Gastrocnemius medialis (tissue), 4 donors: Measurements from ENCODE around the gene SIK2. TPM values are rescaled to one million over a fixed set of nuclear protein-coding genes. Genes with fewer than 3 reads are reported as not detected.

ENCODE experiments used
- ATAC-seq, 2 donors: fragments of 150-250 bp; one replicate each; pipeline ENCODE4 v1.9.1; 2016
- DNase-seq, 2 donors: peaks; one replicate each; pipeline ENCODE4 v3.0.0-alpha.2; 2019
- H3K27ac ChIP-seq, 4 donors: fragments of 200-600 bp; sonication (generic); 1 replicate in 1 of 4; 2 replicates in 3 of 4; pipeline ENCODE4 v1.5.1; 2016 to 2018; ENCODE audit warnings: mild to moderate bottlenecking in 2 of 4, moderate library complexity in 1 of 4
- H3K27me3 ChIP-seq, 3 donors: fragments of 200-600 bp; sonication (generic) in 2 of 3; 1 replicate in 1 of 3; 2 replicates in 2 of 3; pipeline versions ENCODE4 v1.5.1 to v1.6.0; 2016 to 2019; ENCODE audit warnings: mild to moderate bottlenecking in 1 of 3, moderate library complexity in 1 of 3
- H3K36me3 ChIP-seq, 2 donors: fragments of 200-600 bp; sonication (generic) in 1 of 2; one replicate each; pipeline ENCODE4 v1.5.1; 2017 to 2018
- H3K4me1 ChIP-seq, 2 donors: fragments of 200-600 bp; sonication (generic) in 1 of 2; one replicate each; pipeline ENCODE4 v1.5.1; 2016 to 2017; ENCODE audit warnings: mild to moderate bottlenecking in 2 of 2
- H3K4me3 ChIP-seq, 4 donors: fragments of 200-600 bp; sonication (generic) in 3 of 4; 1 replicate in 1 of 4; 2 replicates in 3 of 4; pipeline ENCODE4 v1.5.1; 2016 to 2019; ENCODE audit warnings: mild to moderate bottlenecking in 2 of 4
- H3K9me3 ChIP-seq, 3 donors: fragments of 200-600 bp; sonication (generic) in 2 of 3; 1 replicate in 1 of 3; 2 replicates in 2 of 3; pipeline ENCODE4 v1.5.1; 2016 to 2019
- POLR2A ChIP-seq, 2 donors: fragments of 450-650 bp; IDR thresholded peaks; one replicate each; pipeline ENCODE4 v1.6.1; 2017; ENCODE audit warnings: antibody characterized with exemption in 2 of 2, mild to moderate bottlenecking in 2 of 2, moderate library complexity in 2 of 2
- in situ Hi-C, 4 donors: fragments of 200-750 bp; cut with MboI; loops; one replicate each; pipeline versions ENCODE4 v1.15.0 to v1.8.0; 2017; ENCODE audit warnings: low sequenced_read_pairs in 4 of 4
- intact Hi-C: fragments of 100-400 bp; cut with DNase I; formaldehyde crosslinking; loops from one replicate; pipeline ENCODE4 v1.15.1; 2023; ENCODE audit warnings: low total_unique reads
- total RNA-seq, 4 donors: library from RNA; depleted of rRNA; stranded (reverse); fragments of >200 nt; gene quantifications; one replicate each; pipeline versions ENCODE4 v1.1.0 to v1.2.3, GENCODE V29; 2016
- TF ChIP-seq, protein P1 (sequence below), 5 experiments: fragments of 450-650 bp in 3 of 5; fragments of 200-600 bp in 2 of 5; sonication (generic) in 2 of 5; IDR thresholded peaks in 4 of 5; conservative IDR thresholded peaks in 1 of 5; 1 replicate in 4 of 5; 2 replicates in 1 of 5; pipeline ENCODE4 v1.5.1; 2016 to 2019; ENCODE audit warnings: antibody characterized with exemption in 5 of 5, mild to moderate bottlenecking in 3 of 5, moderate library complexity in 3 of 5

The SIK2 gene
- total RNA-seq, 4 donors from 2014 or later, result 16.5 to 98.7 (median 43.8) TPM

- no peak for DNase-seq
- no peak overlapping the region for H3K27ac ChIP-seq
Observed at GRCh38 chr11:111688013-111688412, 85.8 kb downstream of the SIK2 start.

GRCh38 chr11:111691176-111691575 is 88.9 kb downstream of the SIK2 start:
- H3K9me3 ChIP-seq, result no peaks in the 10 kb centered on the region
- ATAC-seq, result no peak
- peaks cover 0 to 20% of the 10 kb centered on the region in 2 donors for H3K36me3 ChIP-seq
- no peaks in the 10 kb centered on the region for H3K27me3 ChIP-seq
- no peak for DNase-seq
- TF ChIP-seq, protein P1, sequence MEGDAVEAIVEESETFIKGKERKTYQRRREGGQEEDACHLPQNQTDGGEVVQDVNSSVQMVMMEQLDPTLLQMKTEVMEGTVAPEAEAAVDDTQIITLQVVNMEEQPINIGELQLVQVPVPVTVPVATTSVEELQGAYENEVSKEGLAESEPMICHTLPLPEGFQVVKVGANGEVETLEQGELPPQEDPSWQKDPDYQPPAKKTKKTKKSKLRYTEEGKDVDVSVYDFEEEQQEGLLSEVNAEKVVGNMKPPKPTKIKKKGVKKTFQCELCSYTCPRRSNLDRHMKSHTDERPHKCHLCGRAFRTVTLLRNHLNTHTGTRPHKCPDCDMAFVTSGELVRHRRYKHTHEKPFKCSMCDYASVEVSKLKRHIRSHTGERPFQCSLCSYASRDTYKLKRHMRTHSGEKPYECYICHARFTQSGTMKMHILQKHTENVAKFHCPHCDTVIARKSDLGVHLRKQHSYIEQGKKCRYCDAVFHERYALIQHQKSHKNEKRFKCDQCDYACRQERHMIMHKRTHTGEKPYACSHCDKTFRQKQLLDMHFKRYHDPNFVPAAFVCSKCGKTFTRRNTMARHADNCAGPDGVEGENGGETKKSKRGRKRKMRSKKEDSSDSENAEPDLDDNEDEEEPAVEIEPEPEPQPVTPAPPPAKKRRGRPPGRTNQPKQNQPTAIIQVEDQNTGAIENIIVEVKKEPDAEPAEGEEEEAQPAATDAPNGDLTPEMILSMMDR (IDR thresholded peaks at IDR 0.05 in 4 of 5, conservative IDR thresholded peaks at IDR 0.05 in 1 of 5), result no peak
- TF ChIP-seq POLR2A (IDR thresholded peaks at IDR 0.05), result no peak
- intact Hi-C loops, result no loop called here
- H3K4me1 ChIP-seq, result peaks cover 22 to 24% of the 10 kb centered on the region in 2 donors
- H3K27ac ChIP-seq, result peak overlapping the region in 3 of 4 donors; percentile 18 to 81 (median 22)
- in situ Hi-C loops, result no loop called here
- H3K4me3 ChIP-seq, result no peak overlapping the region

More at GRCh38 chr11:111688013-111688412, 85.8 kb downstream of the SIK2 start:
- ATAC-seq, result no peak
- H3K36me3 ChIP-seq, result peaks cover 0 to 20% of the 10 kb centered on the region in 2 donors
- no peaks in the 10 kb centered on the region for H3K9me3 ChIP-seq
- in situ Hi-C loops, result no loop called here
- no peaks in the 10 kb centered on the region for H3K27me3 ChIP-seq
- H3K4me3 ChIP-seq, result no peak overlapping the region
- intact Hi-C loops, result no loop called here
- H3K4me1 ChIP-seq, result no peaks in the 10 kb centered on the region
- TF ChIP-seq POLR2A (IDR thresholded peaks at IDR 0.05), result no peak
- TF ChIP-seq, protein P1 (IDR thresholded peaks at IDR 0.05 in 4 of 5, conservative IDR thresholded peaks at IDR 0.05 in 1 of 5), result no peak

DNA sequence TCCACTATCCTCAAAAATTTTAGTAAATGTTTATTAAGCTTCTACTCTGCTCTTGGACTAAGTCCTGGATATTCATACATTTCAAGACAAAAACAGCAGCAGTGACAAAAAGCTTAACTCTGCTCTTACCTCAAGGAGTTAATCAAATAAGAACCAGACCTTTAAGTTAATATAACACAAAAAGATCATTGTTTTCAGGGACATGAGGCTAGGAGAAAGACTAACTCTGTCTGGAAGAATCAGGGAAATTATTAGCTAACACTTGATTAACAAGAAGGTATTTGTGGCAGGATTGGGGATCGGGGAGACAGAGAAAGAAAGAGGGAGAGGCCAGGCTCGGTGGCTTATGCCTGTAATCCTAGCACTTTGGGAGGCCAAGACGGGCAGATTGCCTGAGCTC is 89.5 kb downstream of the SIK2 start:
- ATAC-seq (no peak), DNase-seq (no peak)
- Histone ChIP-seq H3K4me3 (no peak overlapping the region), H3K27me3 (no peaks in the 10 kb centered on the region), H3K4me1 (peaks cover 24 to 28% of the 10 kb centered on the region in 2 donors), H3K36me3 (peaks cover 0 to 20% of the 10 kb centered on the region in 2 donors), H3K27ac (peak overlapping the region in 2 of 4 donors; percentile 22 to 81), H3K9me3 (no peaks in the 10 kb centered on the region)
- intact Hi-C loops, result no loop called here
- no peak for TF ChIP-seq POLR2A (IDR thresholded peaks at IDR 0.05)
- in situ Hi-C loops, result no loop called here

DNA sequence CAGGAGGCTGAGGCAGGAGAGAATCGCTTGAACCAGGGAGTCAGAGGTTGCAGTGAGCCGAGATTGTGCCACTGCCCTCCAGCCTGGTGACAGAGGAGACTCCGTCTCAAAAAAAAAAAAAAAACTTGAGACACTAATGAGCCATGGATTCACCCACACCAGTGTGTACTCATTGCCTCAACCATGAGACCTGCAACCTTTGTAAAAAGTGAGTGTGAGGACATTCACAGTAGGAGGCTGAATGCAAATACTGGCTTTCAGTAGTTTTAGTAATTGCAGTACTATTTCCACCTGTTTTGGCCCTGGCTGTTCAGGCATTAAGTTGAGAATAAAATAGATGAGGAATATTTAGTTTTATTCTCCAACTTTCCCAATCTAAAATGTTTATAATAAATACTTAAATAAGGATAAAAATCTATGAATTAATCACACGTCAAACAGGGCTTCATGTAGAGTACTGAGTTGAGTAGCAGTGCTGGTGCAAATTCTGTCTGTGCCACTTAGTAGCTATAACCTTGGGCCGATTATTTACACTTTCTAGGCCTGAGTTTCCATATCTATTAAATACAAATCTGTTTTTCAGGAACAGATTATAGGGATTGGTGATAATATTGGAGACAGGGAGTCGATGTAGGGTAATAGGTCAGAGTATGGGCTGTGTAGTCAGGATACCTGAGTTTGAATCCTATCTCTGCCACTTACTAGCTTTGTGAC is 91.1 kb downstream of the SIK2 start:
- no peak overlapping the region for H3K4me3 ChIP-seq
- no peaks in the 10 kb centered on the region for H3K9me3 ChIP-seq
- H3K27me3 ChIP-seq, result no peaks in the 10 kb centered on the region
- in situ Hi-C loops, result no loop called here
- H3K4me1 ChIP-seq, result peaks cover 24 to 41% of the 10 kb centered on the region in 2 donors
- DNase-seq, result no peak
- peaks cover 0 to 12% of the 10 kb centered on the region in 2 donors for H3K36me3 ChIP-seq
- peak overlapping the region; percentile 65 to 81 (median 68) for H3K27ac ChIP-seq
- intact Hi-C loops, result no loop called here
- peak in 1 of 2 donors; percentile 44 for ATAC-seq
- TF ChIP-seq, protein P1 (IDR thresholded peaks at IDR 0.05 in 4 of 5, conservative IDR thresholded peaks at IDR 0.05 in 1 of 5), result no peak
- TF ChIP-seq POLR2A (IDR thresholded peaks at IDR 0.05), result no peak

- peak overlapping the region in 1 of 4 donors; percentile 0 for H3K4me3 ChIP-seq
- H3K27me3 ChIP-seq, result no peaks in the 10 kb centered on the region
- no peaks in the 10 kb centered on the region for H3K36me3 ChIP-seq
- H3K27ac ChIP-seq, result peak overlapping the region; percentile 65 to 81 (median 68)
- peak in 1 of 2 donors; percentile 40 for DNase-seq
- TF ChIP-seq, protein P1 (IDR thresholded peaks at IDR 0.05 in 4 of 5, conservative IDR thresholded peaks at IDR 0.05 in 1 of 5), result no peak
- no peak for TF ChIP-seq POLR2A (IDR thresholded peaks at IDR 0.05)
- no peaks in the 10 kb centered on the region for H3K9me3 ChIP-seq
- H3K4me1 ChIP-seq, result peaks cover 33 to 56% of the 10 kb centered on the region in 2 donors
- in situ Hi-C loops, result no loop called here
- peak; percentile 68 to 84 for ATAC-seq
- intact Hi-C loops, result loop anchor here (1.0 to 5.0 kb wide), 3 partner anchors 16 to 93 kb away; partner anchors contain the start of gene SIK2
Observed at GRCh38 chr11:111694851-111695250, 92.6 kb downstream of the SIK2 start.
